NT2/D1 (cell line): ENCODE measurements around the gene WIZ.
"Not testable (repeated sequence)": the region's sequence is repeated elsewhere in the genome, so short reads cannot be mapped to it uniquely, and the experiment has no call there.

Experiments used
- SUZ12 ChIP-seq: IDR thresholded peaks from 2 replicates; pipeline ENCODE4 v1.6.1; 2011; ENCODE audit not compliant: insufficient read length, insufficient read depth; ENCODE audit errors: extremely low read depth
- YY1 ChIP-seq: IDR thresholded peaks from 2 replicates; pipeline ENCODE4 v1.6.1; 2011; ENCODE audit not compliant: insufficient read length, insufficient read depth
- ZNF274 ChIP-seq: IDR thresholded peaks from 2 replicates; pipeline ENCODE4 v1.6.1; 2011; ENCODE audit warnings: mild to moderate bottlenecking, low read depth, low read length

GRCh38 chr19:15480996-15481395 lies 31.2 kb upstream of the WIZ start:
- not testable (repeated sequence) for TF ChIP-seq SUZ12, ZNF274, YY1
